WTC11 (cell line): ENCODE results near the gene THOP1. TPM values are rescaled to one million over a fixed set of nuclear protein-coding genes. Genes with fewer than 3 reads are reported as not detected.

Source experiments
- ATAC-seq: fragments of 200-7000 bp; cut with Tn5 transposase; 2 replicates; pipeline ENCODE4 v1.10.0; 2021; ENCODE audit warnings: mild to moderate bottlenecking, moderate library complexity
- CTCF ChIA-PET: fragments of 300-600 bp; sonication (Branson Sonifier 250); formaldehyde crosslinking; loops from one replicate; lab custom pipeline; 2021; ENCODE audit warnings: antibody characterized with exemption; lab: Charles Lee
- POLR2A ChIA-PET: fragments of 350-600 bp; sonication (Branson Sonifier 250); formaldehyde crosslinking; loops from one replicate; lab custom pipeline; 2021; ENCODE audit warnings: antibody characterized with exemption; lab: Charles Lee
- DNase-seq: peaks from one replicate; pipeline ENCODE4 v3.0.0; 2021; ENCODE audit warnings: low spot score
- H3K27ac Mint-ChIP-seq: 2 replicates; pipeline ENCODE4 v1.8.0; 2021; ENCODE audit warnings: mixed read lengths
- H3K27me3 Mint-ChIP-seq: 2 replicates; pipeline ENCODE4 v1.8.0; 2021; ENCODE audit warnings: low read depth, mild to moderate bottlenecking, moderate library complexity, mixed read lengths
- H3K36me3 Mint-ChIP-seq: 2 replicates; pipeline ENCODE4 v1.8.0; 2021; ENCODE audit warnings: mixed read lengths
- H3K4me1 Mint-ChIP-seq: 2 replicates; pipeline ENCODE4 v1.8.0; 2022; ENCODE audit warnings: mixed read lengths
- H3K4me3 Mint-ChIP-seq: 2 replicates; pipeline ENCODE4 v1.8.0; 2021; ENCODE audit warnings: mild to moderate bottlenecking, moderate library complexity, mixed read lengths
- H3K9me3 Mint-ChIP-seq: 2 replicates; pipeline ENCODE4 v1.8.0; 2021; ENCODE audit warnings: mixed read lengths
- ATF1 ChIP-seq: sonication (generic); formaldehyde crosslinking; IDR thresholded peaks from 2 replicates; pipeline ENCODE4 v1.8.1; 2023; ENCODE audit warnings: mild to moderate bottlenecking, moderate library complexity, missing genetic modification reagents
- ATF3 ChIP-seq: sonication (generic); formaldehyde crosslinking; conservative IDR thresholded peaks from 2 replicates; pipeline ENCODE4 v1.8.1; 2022; ENCODE audit warnings: mild to moderate bottlenecking, missing genetic modification reagents
- ELF4 ChIP-seq: sonication (generic); formaldehyde crosslinking; IDR thresholded peaks from 2 replicates; pipeline ENCODE4 v1.8.1; 2022; ENCODE audit warnings: low read depth, mild to moderate bottlenecking, moderate library complexity, missing genetic modification reagents
- EMX1 ChIP-seq: fragments of 250-450 bp; sonication (Bioruptor Pico); IDR thresholded peaks from 2 replicates; pipeline ENCODE4 v1.8.0; 2021; ENCODE audit warnings: mild to moderate bottlenecking
- FOXK1 ChIP-seq: sonication (generic); formaldehyde crosslinking; IDR thresholded peaks from 2 replicates; pipeline ENCODE4 v1.8.0; 2022; ENCODE audit warnings: mild to moderate bottlenecking, moderate library complexity, missing genetic modification reagents
- FOXP1 ChIP-seq: sonication (generic); formaldehyde crosslinking; IDR thresholded peaks from 2 replicates; pipeline ENCODE4 v1.8.0; 2022; ENCODE audit warnings: missing genetic modification reagents, mild to moderate bottlenecking, moderate library complexity, borderline replicate concordance
- GRHL2 ChIP-seq: fragments of 250-450 bp; sonication (Bioruptor Pico); IDR thresholded peaks from 2 replicates; pipeline ENCODE4 v1.8.0; 2022; ENCODE audit warnings: mild to moderate bottlenecking, moderate library complexity; ENCODE audit not compliant: insufficient replicate concordance, severe bottlenecking
- KAT7 ChIP-seq: sonication (generic); formaldehyde crosslinking; IDR thresholded peaks from 2 replicates; pipeline ENCODE4 v1.8.1; 2023; ENCODE audit warnings: missing genetic modification reagents, mild to moderate bottlenecking, borderline replicate concordance
- SP1 ChIP-seq: sonication (generic); formaldehyde crosslinking; conservative IDR thresholded peaks from 2 replicates; pipeline ENCODE4 v1.8.1; 2022; ENCODE audit warnings: missing genetic modification reagents
- TCF7 ChIP-seq: sonication (generic); formaldehyde crosslinking; IDR thresholded peaks from 2 replicates; pipeline ENCODE4 v1.8.0; 2022; ENCODE audit warnings: mild to moderate bottlenecking, low read depth, missing genetic modification reagents, moderate library complexity
- ZNF219 ChIP-seq: sonication (generic); formaldehyde crosslinking; IDR thresholded peaks from 2 replicates; pipeline ENCODE4 v1.8.0; 2023; ENCODE audit warnings: missing genetic modification reagents, mild to moderate bottlenecking, borderline replicate concordance
- ZNF263 ChIP-seq: sonication (generic); formaldehyde crosslinking; IDR thresholded peaks from 2 replicates; pipeline ENCODE4 v1.8.1; 2022; ENCODE audit warnings: low read depth, mild to moderate bottlenecking, moderate library complexity, missing genetic modification reagents
- ZNF317 ChIP-seq: sonication (generic); formaldehyde crosslinking; IDR thresholded peaks from 2 replicates; pipeline ENCODE4 v1.8.1; 2023; ENCODE audit warnings: low read depth, mild to moderate bottlenecking, moderate library complexity, missing genetic modification reagents, borderline replicate concordance
- ZNF425 ChIP-seq: fragments of 250-450 bp; sonication (Bioruptor Pico); conservative IDR thresholded peaks from 2 replicates; pipeline ENCODE4 v1.9.0; 2021; ENCODE audit warnings: mild to moderate bottlenecking
- ZNF671 ChIP-seq: fragments of 250-450 bp; sonication (Bioruptor Pico); IDR thresholded peaks from 2 replicates; pipeline ENCODE4 v1.8.0; 2021; ENCODE audit warnings: mild to moderate bottlenecking
- ZSCAN18 ChIP-seq: fragments of 250-450 bp; sonication (Bioruptor Pico); IDR thresholded peaks from 2 replicates; pipeline ENCODE4 v2.1.2; 2022; ENCODE audit warnings: mild to moderate bottlenecking, moderate library complexity
- total RNA-seq: library from RNA; stranded (reverse); gene quantifications from 3 replicates; pipeline ENCODE4 v1.2.3, GENCODE V29; 2021
- TF ChIP-seq, protein P1 (sequence below): fragments of 250-450 bp; sonication (Bioruptor Pico); IDR thresholded peaks from 2 replicates; pipeline ENCODE4 v1.9.0; 2021; ENCODE audit warnings: mild to moderate bottlenecking, borderline replicate concordance
- TF ChIP-seq, protein P2 (sequence below): sonication (generic); formaldehyde crosslinking; IDR thresholded peaks from 2 replicates; pipeline ENCODE4 v1.8.0; 2022; ENCODE audit warnings: mild to moderate bottlenecking, missing genetic modification reagents

The THOP1 gene
- total RNA-seq, 1 experiment from 2014 or later: 181 TPM

- peaks cover 15% of the 10 kb centered on the region for H3K36me3 Mint-ChIP-seq
- POLR2A ChIA-PET: no interaction called here
These were observed 27.3 kb downstream of the THOP1 start for GRCh38 chr19:2812414-2813234.

More at GRCh38 chr19:2812414-2813234, 27.3 kb downstream of the THOP1 start:
- Mint-ChIP-seq H3K9me3 (no peaks in the 10 kb centered on the region; the same call in 1 of the 2 replicates), H3K27me3 (no peaks in the 10 kb centered on the region), H3K4me1 (no peaks in the 10 kb centered on the region), H3K27ac (no peak overlapping the region), H3K4me3 (no peak overlapping the region)
- CTCF ChIA-PET: no interaction called here
- ATAC-seq (no peak), DNase-seq (no peak)
- TF ChIP-seq ZNF671 (CRISPR knock-in tag): no peak
- no peak for TF ChIP-seq SP1
- TF ChIP-seq, protein P1, sequence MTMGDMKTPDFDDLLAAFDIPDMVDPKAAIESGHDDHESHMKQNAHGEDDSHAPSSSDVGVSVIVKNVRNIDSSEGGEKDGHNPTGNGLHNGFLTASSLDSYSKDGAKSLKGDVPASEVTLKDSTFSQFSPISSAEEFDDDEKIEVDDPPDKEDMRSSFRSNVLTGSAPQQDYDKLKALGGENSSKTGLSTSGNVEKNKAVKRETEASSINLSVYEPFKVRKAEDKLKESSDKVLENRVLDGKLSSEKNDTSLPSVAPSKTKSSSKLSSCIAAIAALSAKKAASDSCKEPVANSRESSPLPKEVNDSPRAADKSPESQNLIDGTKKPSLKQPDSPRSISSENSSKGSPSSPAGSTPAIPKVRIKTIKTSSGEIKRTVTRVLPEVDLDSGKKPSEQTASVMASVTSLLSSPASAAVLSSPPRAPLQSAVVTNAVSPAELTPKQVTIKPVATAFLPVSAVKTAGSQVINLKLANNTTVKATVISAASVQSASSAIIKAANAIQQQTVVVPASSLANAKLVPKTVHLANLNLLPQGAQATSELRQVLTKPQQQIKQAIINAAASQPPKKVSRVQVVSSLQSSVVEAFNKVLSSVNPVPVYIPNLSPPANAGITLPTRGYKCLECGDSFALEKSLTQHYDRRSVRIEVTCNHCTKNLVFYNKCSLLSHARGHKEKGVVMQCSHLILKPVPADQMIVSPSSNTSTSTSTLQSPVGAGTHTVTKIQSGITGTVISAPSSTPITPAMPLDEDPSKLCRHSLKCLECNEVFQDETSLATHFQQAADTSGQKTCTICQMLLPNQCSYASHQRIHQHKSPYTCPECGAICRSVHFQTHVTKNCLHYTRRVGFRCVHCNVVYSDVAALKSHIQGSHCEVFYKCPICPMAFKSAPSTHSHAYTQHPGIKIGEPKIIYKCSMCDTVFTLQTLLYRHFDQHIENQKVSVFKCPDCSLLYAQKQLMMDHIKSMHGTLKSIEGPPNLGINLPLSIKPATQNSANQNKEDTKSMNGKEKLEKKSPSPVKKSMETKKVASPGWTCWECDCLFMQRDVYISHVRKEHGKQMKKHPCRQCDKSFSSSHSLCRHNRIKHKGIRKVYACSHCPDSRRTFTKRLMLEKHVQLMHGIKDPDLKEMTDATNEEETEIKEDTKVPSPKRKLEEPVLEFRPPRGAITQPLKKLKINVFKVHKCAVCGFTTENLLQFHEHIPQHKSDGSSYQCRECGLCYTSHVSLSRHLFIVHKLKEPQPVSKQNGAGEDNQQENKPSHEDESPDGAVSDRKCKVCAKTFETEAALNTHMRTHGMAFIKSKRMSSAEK: no peak
- no peak for TF ChIP-seq ZNF317 (CRISPR knock-in tag)
- no peak for TF ChIP-seq ELF4 (CRISPR knock-in tag)
- TF ChIP-seq GRHL2 (CRISPR knock-in tag): no peak
- TF ChIP-seq ATF3 (CRISPR knock-in tag): no peak
- TF ChIP-seq ZNF219: no peak
- no peak for TF ChIP-seq TCF7 (CRISPR knock-in tag)
- no peak for TF ChIP-seq ZNF425
- no peak for TF ChIP-seq ZSCAN18
- TF ChIP-seq KAT7: no peak
- no peak for TF ChIP-seq EMX1
- TF ChIP-seq ATF1: no peak
- TF ChIP-seq ZNF263 (CRISPR knock-in tag): no peak
- TF ChIP-seq FOXK1 (CRISPR knock-in tag): no peak
- TF ChIP-seq, protein P2, sequence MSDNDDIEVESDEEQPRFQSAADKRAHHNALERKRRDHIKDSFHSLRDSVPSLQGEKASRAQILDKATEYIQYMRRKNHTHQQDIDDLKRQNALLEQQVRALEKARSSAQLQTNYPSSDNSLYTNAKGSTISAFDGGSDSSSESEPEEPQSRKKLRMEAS (CRISPR knock-in tag): no peak
- no peak for TF ChIP-seq FOXP1 (CRISPR knock-in tag)
